ENCODE measurements around the gene KRT6B.
"Not testable (repeated sequence)": the region's sequence is repeated elsewhere in the genome, so short reads cannot be mapped to it uniquely, and the experiment has no call there.

KRT6B gene

GRCh38 chr12:52452101-52452500 lies at the start of gene KRT6B:
Gene KRT6B (minus strand): TSS chr12:52452146. CDS start chr12:52452078, 68 bp downstream.
- no peak for DNase-seq

DNA sequence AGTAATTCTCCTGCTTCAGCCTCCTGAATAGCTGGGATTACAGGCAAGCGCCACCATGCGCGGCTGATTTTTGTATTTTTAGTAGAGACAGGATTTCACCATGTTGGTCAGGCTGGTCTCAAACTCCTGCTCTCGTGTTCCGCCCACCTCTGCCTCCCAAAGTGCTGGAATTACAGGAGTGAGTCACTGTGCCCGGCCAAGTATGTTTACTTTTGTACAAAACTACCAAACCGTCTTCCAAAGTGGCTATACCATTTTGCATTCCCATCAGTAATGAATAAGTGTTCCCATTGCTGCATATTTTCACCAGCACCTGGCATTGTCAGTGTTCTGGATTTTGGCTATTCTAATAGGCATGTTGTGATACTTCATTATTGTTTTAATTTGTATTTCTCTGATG lies 49.5 kb upstream of the KRT6B start:
- DNase-seq = no peak

DNA sequence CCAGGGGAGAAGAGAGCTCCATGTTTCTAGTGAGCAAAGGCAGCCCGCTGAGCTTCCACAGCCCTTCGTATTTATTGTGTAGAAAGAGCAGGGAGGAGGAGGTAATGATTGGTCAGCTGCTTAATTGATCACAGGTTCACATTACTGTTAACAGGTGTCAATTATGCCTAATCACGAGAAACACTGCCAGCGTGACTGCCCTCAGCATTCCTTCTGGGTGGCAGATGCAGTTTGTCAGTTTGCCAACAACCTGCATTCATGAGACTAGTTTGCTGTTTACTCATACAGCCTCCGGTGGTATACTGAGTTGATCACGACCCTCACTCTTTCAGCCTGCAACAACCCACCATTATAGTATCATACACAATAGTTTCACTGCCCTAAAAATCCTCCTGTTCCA lies 48.6 kb upstream of the KRT6B start:
- not testable (repeated sequence) for DNase-seq

DNA sequence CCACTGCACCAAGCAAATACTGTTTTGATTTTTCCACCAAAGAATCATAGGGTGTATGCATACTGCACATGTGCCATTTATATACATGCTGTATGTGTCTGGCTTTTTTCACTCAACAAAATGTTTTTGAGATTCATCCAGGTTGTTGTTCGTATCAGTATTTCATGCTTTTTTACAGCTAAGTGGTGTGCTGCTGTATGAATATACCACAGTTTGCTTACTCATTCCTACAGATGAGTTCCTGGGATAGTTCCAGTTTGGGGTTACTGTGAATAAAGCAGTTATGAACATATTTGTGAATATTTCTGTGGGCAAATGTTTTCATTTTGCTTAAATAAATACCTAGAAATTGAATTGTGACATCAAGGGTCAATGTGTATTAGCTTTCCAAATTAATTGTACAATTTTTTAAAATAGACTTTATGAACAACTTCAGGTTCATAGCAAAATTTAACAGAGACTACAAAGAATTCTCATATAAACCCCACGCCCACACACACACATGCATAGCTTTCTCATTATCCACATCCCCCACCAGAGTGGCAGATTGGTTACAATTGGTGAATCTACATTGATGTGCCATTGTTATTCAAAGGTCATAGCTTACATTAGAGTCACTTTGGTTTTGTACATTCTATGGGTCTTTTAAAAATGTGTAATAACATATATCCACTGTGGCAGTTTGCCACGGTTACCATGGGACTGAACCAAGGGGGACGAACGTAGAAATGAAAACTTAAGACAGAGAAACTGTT lies 48.0 kb upstream of the KRT6B start:
- DNase-seq = no peak

DNA sequence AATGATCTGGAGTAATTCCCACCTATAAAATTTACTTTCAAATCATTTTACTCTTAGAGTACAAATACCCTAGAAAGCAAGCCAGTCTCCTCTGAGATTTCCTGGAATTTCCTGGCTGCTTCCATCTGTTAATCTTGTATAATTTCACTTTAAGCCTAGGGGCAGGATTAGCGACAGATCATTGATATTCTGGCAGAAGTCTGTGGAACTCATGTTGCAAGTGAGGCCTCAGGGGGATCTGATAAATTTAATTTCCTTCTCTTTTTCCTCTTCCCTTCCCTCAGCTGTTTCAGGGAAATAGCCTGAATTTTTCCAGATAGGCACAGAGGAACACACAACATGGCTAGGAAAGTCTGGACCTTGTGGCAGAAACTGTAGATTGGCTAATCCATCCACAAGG lies 47.0 kb upstream of the KRT6B start:
- no peak for DNase-seq

- no peak for DNase-seq
Observed at GRCh38 chr12:52497975-52498374, 46.0 kb upstream of the KRT6B start.

DNA sequence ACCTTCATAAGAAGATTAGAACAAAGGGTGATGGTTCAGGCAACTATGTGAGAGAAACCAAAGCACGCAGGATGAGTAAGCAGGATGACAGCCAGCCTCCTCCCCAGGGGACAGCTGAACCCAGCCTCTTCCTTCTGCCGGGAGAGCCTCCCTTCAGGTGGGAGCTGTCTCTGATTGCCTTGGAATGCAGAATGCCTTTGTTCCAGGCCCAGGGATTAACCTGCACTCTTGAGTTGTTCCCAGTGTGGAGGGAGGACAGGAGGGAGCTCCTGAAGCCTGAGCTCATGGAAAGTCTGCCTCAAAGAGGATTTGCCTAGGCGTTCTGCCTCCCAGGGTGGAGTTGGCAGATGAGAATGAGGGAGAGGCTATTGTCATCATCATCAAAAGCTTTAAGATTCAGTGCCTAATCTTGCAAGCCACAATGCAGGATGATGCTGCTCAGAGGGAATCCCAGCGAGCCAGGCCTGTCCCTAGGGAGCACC lies 44.7 kb upstream of the KRT6B start:
- DNase-seq = no peak

GRCh38 chr12:52496054-52496453 lies 44.1 kb upstream of the KRT6B start:
- no peak for DNase-seq

GRCh38 chr12:52495389-52495788 lies 43.4 kb upstream of the KRT6B start:
- peak; percentile 3 for DNase-seq

- DNase-seq = no peak
Observed at GRCh38 chr12:52494518-52494917, 42.6 kb upstream of the KRT6B start.

DNA sequence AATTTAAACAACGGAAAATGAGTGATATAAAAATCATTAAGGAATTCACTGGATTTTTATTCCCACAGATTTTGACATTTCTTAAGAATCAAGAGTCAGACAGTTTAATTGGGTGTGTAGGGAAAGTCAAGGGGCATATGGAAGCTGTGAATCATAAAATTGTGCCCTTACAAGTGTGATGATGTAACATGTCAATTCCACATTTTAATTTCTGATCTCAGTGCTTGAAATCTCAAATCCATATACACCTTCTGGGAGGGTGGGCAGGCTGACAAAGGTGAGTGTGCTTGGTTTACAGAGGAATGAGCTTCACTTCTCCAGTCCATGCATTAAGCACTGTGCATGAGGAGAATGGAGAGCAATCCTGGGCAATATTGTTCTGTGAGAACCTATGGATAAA lies 42.2 kb upstream of the KRT6B start:
- DNase-seq = no peak

DNA sequence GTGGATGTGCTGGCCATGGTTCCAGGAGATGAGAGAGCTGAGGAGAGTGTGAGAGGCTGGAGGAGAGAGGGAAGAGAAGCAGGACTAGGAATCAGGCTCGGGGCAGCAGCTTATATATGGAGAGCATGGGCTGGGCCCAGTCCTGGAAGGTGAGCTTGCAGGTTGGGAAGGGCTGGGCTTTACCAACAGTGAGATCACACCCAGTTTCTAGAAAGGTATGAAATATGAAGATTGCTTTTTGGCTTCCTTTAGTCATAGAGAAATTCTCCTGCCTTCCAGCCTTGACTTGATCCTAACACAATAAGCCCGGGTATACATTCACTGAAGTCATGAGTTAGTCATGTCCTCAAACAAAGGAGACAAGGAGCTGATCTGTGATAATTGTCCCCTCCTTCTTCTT lies 41.2 kb upstream of the KRT6B start, which contains the start of gene KRT6A:
Gene KRT6A (minus strand): TSS at position 86 of the 400 bp plus-strand sequence. CDS start 69 bp downstream, at position 17.
- DNase-seq = no peak

GRCh38 chr12:52492405-52492804 lies 40.5 kb upstream of the KRT6B start:
- not testable (repeated sequence) for DNase-seq

GRCh38 chr12:52491495-52491894 lies 39.5 kb upstream of the KRT6B start:
- DNase-seq = not testable (repeated sequence)

DNA sequence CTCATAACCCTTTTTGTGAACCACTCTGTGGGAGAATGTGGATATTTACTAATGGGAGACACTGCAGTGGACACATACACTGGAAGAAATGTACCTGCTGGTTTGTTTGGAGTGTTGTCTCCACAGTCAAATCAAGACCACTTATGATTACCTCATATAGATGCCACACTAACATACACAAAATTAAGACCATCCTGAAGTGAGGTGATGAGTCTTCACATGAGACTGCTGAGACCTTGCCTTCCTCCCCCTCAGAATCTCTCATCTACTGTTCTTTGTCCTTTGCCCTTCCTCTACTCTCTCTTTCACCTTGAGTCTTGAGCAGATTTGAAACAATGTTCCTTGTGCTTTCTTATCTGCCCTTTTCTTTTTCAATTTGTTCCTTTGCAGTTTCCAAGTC lies 36.8 kb upstream of the KRT6B start:
- no peak for DNase-seq

GRCh38 chr12:52487744-52488443 lies 35.9 kb upstream of the KRT6B start:
- DNase-seq = not testable (repeated sequence)

DNA sequence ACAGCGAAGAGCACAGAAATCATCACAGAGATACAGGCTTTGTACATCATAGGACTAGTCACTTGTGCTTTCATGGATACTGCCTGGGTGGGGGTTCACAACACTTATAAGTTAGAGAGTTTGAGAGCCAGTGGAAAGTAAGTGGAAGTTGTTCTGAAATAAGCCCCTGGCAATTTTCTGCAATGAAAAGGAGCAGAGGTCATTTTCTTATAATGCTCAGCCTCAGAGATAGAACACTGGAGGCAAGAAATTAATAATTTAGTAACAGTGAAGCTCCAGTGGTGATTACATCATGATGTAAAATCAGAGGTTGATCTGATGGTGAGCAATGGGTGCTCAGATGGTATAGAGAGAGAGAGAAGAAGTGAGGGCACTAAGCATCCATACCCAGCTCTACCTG lies 35.3 kb upstream of the KRT6B start:
- DNase-seq = no peak

GRCh38 chr12:52486166-52487105 lies 34.5 kb upstream of the KRT6B start:
- no peak for DNase-seq

DNA sequence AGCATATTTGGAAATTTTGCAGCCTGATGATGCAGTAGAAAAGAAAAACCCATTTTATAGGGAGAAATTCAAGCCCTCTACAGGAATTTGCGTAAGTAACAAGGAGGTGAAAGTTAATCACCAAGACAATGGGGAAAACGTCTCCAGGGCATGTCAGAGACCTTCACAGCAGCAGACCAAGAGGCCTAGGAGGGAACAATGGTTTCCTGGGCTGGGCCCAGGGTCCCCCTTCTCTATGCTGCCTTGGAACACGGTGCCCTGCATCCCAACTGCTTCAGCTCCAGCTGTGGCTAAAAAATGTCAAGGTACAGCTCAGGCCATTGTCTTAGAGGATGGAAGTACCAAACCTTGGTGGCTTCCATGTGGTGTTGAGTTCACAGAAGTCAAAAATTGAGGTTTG lies 28.1 kb upstream of the KRT6B start:
- no peak for DNase-seq

GRCh38 chr12:52477651-52478050 lies 25.7 kb upstream of the KRT6B start:
- DNase-seq = no peak

GRCh38 chr12:52474212-52474611 lies 22.3 kb upstream of the KRT6B start:
- DNase-seq = no peak

DNA sequence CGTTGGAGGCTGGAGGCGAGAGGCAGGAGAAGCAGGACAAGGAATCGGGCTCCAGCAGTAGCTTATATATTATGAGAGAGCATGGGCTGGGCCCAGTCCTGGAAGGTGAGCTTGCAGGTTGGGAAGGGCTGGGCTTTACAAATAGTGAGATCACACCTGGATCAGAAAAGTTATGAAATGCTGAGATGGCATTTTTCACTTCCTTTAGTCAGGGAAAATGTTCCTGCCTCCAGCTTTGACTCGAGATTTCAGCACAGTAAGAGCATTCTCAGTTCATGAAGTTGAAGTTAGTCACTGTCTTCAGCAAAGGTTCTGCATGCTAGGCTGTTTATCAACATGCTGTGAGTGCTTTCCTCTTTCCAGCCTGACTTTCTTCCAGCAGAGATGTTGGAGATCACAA lies 21.8 kb upstream of the KRT6B start, which contains the start of gene KRT6C:
Gene KRT6C (minus strand): TSS at position 38 of the 400 bp plus-strand sequence. CDS start 68 bp downstream, outside the sequence.
- no peak for DNase-seq

DNA sequence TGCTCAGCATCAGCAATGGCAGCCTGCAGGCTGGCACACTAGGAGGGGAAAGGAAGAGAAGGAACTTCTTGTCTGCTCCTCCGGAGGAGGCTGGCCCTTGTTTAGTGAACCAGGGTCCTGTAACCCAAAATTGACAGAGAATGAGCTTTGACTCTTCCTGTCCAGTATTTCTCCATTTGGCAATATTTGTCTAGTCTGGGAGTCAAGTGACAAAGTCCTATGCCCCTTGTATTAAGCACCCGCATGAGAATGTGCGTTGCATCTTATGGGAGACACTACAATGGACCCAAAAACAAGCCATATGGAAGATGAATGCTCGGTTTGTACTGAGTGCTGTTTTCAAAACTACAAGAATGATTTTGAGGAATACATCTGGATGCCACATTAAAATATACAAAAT lies 17.9 kb upstream of the KRT6B start:
- no peak for DNase-seq
